GM21423 (cell line): ENCODE data around the gene GH1.
"Not testable (repeated sequence)": the region's sequence is repeated elsewhere in the genome, so short reads cannot be mapped to it uniquely, and the experiment has no call there.

Experiments used
- ATAC-seq: cut with Tn5 transposase; IDR thresholded peaks from one replicate; pipeline ENCODE4 v1.9.1; 2021; ENCODE audit warnings: mild to moderate bottlenecking, moderate library complexity; ENCODE audit not compliant: unreplicated experiment

The GH1 gene

DNA sequence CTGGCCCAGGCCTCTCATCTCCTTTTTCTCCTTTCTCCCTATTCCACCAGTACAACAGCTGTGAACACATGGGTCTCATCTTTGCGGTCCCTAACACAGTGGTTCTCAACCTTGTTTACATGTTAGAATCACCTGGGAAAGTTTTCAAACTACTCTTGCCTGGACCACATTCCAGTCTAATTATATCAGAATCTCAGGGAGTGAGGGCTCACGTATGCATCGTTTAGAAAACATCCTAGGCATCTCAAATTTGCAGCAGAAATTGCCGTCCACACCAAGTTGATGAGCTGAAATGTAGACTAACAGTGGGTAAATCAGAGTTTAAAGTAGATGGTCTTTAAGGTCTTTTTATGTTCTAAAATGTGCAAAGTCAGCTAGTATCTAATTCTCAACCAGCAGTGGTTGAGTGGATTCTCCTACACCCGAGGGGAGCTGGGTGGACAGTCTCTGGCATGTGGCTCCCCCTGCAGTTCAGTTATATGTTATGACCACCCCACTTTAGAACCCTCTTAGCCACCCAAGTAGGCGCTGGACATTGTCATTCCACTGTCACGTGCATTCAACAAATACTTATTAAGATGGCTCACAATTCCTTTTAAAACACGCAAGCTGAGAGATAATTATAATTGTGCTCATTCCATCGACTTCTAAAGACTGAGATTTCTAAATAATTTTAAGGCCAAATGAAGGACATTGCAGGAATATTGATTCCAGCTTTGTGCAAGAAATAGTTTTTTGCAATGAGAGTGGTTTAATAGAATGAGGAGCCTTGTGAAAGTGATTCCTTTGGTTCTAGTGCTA is 48.9 kb downstream of the GH1 start:
- not testable (repeated sequence) for ATAC-seq
